Duodenal mucosa (tissue), 2 donors: ENCODE data around the gene ADAMTS8.
"Not testable (repeated sequence)": the region's sequence is repeated elsewhere in the genome, so short reads cannot be mapped to it uniquely, and the experiment has no call there.

Experiments used
- H3K27ac ChIP-seq: one replicate; pipeline ENCODE4 v1.7.0; 2013; ENCODE audit warnings: low read depth, low read length
- H3K27me3 ChIP-seq, 2 donors: one replicate each; pipeline ENCODE4 v1.7.0; 2013; ENCODE audit warnings: low read length in 2 of 2, control low read depth in 1 of 2; ENCODE audit not compliant: insufficient read depth in 2 of 2, control insufficient read depth in 1 of 2
- H3K36me3 ChIP-seq, 2 donors: one replicate each; pipeline ENCODE4 v1.7.0; 2013; ENCODE audit warnings: low read length in 2 of 2, control low read depth in 1 of 2; ENCODE audit not compliant: insufficient read depth in 2 of 2, control insufficient read depth in 1 of 2
- H3K4me1 ChIP-seq, 2 donors: one replicate each; pipeline ENCODE4 v1.7.0; 2013; ENCODE audit warnings: low read length in 2 of 2, control low read depth in 1 of 2; ENCODE audit not compliant: insufficient read depth in 2 of 2, control insufficient read depth in 1 of 2
- H3K4me3 ChIP-seq, 2 donors: one replicate each; pipeline ENCODE4 v1.7.0; 2013; ENCODE audit warnings: low read length in 2 of 2, low read depth in 1 of 2
- H3K9ac ChIP-seq, 2 donors: one replicate each; pipeline ENCODE4 v1.7.0; 2013; ENCODE audit warnings: low read length in 2 of 2, low read depth in 1 of 2
- H3K9me3 ChIP-seq, 2 donors: one replicate each; pipeline ENCODE4 v1.7.0; 2013; ENCODE audit warnings: low read length in 2 of 2, control low read depth in 1 of 2; ENCODE audit not compliant: control insufficient read depth in 1 of 2

ADAMTS8 gene

GRCh38 chr11:130438401-130439159 lies 10.2 kb upstream of the ADAMTS8 start:
- not testable (repeated sequence) for H3K9ac ChIP-seq, H3K27ac ChIP-seq, H3K4me1 ChIP-seq, H3K36me3 ChIP-seq, H3K9me3 ChIP-seq, H3K27me3 ChIP-seq, H3K4me3 ChIP-seq

- Histone ChIP-seq H3K36me3 (no peaks in the 10 kb centered on the region), H3K9ac (no peak overlapping the region), H3K27me3 (no peaks in the 10 kb centered on the region), H3K27ac (no peak overlapping the region), H3K4me1 (no peaks in the 10 kb centered on the region), H3K4me3 (no peak overlapping the region), H3K9me3 (no peaks in the 10 kb centered on the region)
These were observed 9.4 kb upstream of the ADAMTS8 start for GRCh38 chr11:130437848-130438247.

DNA sequence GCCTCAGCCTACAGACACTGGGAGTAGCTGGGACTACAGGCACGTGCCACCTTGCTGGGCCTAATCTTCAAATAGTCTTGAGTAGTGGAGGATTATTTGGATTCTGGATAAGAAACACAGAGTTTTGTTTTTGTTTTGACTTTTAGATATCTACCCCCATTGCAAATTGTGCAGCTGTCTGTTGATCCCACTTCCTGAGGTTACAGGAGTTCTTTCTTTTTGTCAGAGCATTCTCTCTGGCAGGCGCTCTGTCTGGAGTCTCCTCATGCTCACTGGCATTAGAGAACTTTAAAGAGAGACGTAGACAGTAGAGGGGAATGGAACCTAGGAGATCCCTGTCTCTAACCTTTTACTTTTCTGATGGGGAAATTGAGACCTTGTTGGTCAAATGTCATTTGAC lies 7.8 kb upstream of the ADAMTS8 start:
- H3K9me3 ChIP-seq = no peaks in the 10 kb centered on the region
- H3K36me3 ChIP-seq = no peaks in the 10 kb centered on the region
- no peak overlapping the region for H3K4me3 ChIP-seq
- no peak overlapping the region for H3K27ac ChIP-seq
- H3K9ac ChIP-seq = no peak overlapping the region
- no peaks in the 10 kb centered on the region for H3K27me3 ChIP-seq
- H3K4me1 ChIP-seq = no peaks in the 10 kb centered on the region

DNA sequence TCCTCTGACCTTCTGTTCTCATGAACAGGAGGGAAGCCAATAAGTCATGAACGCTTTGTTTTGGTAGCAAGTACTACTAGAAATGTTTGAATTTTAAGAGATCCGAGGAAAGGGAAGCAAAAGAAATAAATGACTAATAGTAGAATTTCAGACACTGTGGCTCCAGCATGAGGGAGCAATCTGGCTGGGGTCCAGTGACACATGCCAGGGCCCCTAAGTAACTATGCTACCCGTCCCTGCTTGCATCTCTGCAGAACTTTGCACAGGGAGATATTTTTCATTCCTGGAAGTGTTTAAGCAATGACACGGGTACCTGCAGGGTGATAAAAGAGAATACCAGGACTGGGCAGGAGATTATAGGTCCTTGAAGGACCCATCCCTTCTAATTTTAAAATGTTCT lies 7.3 kb upstream of the ADAMTS8 start:
- Histone ChIP-seq H3K36me3 (no peaks in the 10 kb centered on the region), H3K4me3 (no peak overlapping the region), H3K9me3 (no peaks in the 10 kb centered on the region), H3K27ac (no peak overlapping the region), H3K9ac (no peak overlapping the region), H3K4me1 (no peaks in the 10 kb centered on the region), H3K27me3 (peaks cover under 1% of the 10 kb centered on the region in 2 donors)

- Histone ChIP-seq H3K9me3 (no peaks in the 10 kb centered on the region), H3K4me1 (no peaks in the 10 kb centered on the region), H3K36me3 (no peaks in the 10 kb centered on the region), H3K27me3 (peaks cover 10% of the 10 kb centered on the region in 2 donors), H3K9ac (peak overlapping the region; percentile 59 to 64), H3K4me3 (peak overlapping the region; percentile 72 to 73), H3K27ac (no peak overlapping the region)
These were observed 6.3 kb upstream of the ADAMTS8 start for GRCh38 chr11:130434521-130435223.

DNA sequence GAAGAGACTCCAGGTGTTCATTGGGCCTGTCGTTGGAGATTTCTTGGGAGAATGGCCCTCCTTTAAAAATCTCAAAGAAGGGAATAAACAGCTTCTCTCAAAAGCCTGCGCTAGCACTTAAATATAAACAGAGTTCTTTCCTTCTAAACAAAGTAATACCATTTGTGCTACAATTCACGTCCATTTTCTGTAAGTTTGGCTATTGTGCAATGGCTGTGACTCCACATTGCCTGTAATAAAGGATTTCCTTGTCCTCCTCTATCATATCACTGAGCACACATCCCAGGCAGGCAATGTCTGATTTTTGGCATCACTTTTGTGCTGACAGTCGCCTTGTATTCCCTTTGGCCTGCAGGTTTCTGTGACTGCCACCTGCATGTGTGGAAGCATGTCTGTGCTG lies 4.9 kb upstream of the ADAMTS8 start:
- no peaks in the 10 kb centered on the region for H3K36me3 ChIP-seq
- no peak overlapping the region for H3K9ac ChIP-seq
- H3K9me3 ChIP-seq = no peaks in the 10 kb centered on the region
- H3K4me1 ChIP-seq = peaks cover 0 to 7% of the 10 kb centered on the region in 2 donors
- peaks cover 21 to 23% of the 10 kb centered on the region in 2 donors for H3K27me3 ChIP-seq
- no peak overlapping the region for H3K27ac ChIP-seq
- no peak overlapping the region for H3K4me3 ChIP-seq

DNA sequence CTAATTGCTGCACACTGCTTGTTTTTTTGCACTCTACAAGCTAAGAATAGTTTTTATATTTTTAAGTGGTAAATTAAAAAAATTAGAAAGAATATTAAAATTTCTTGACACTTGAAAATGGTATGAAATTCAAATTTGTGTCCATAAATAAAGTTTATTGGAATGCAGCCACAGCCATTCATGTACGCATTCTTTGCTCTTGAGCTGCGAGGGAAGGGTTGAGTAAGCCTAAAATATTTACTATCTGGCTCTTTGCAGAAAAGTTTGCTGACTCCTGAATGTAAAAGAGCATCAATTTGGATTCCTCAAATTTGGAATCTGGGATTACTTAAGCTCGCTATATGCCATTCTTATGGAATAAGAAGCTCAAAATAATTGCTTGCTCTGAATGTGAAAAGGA lies 3.4 kb upstream of the ADAMTS8 start:
- Histone ChIP-seq H3K9ac (no peak overlapping the region), H3K27ac (no peak overlapping the region), H3K4me1 (peaks cover 0 to 13% of the 10 kb centered on the region in 2 donors), H3K4me3 (no peak overlapping the region), H3K27me3 (peaks cover 30 to 32% of the 10 kb centered on the region in 2 donors), H3K36me3 (no peaks in the 10 kb centered on the region), H3K9me3 (no peaks in the 10 kb centered on the region)

GRCh38 chr11:130431331-130431773 lies 2.9 kb upstream of the ADAMTS8 start:
- Histone ChIP-seq H3K27me3 (peaks cover 34 to 36% of the 10 kb centered on the region in 2 donors), H3K4me3 (no peak overlapping the region), H3K36me3 (no peaks in the 10 kb centered on the region), H3K9ac (no peak overlapping the region), H3K27ac (no peak overlapping the region), H3K9me3 (no peaks in the 10 kb centered on the region), H3K4me1 (peaks cover 0 to 13% of the 10 kb centered on the region in 2 donors)

GRCh38 chr11:130429983-130430382 lies 1.6 kb upstream of the ADAMTS8 start:
- no peak overlapping the region for H3K27ac ChIP-seq
- peaks cover 0 to 13% of the 10 kb centered on the region in 2 donors for H3K4me1 ChIP-seq
- no peak overlapping the region for H3K9ac ChIP-seq
- H3K36me3 ChIP-seq = no peaks in the 10 kb centered on the region
- H3K4me3 ChIP-seq = no peak overlapping the region
- H3K9me3 ChIP-seq = no peaks in the 10 kb centered on the region
- H3K27me3 ChIP-seq = peaks cover 42 to 43% of the 10 kb centered on the region in 2 donors

- Histone ChIP-seq H3K36me3 (no peaks in the 10 kb centered on the region), H3K27ac (no peak overlapping the region), H3K9me3 (no peaks in the 10 kb centered on the region), H3K9ac (no peak overlapping the region), H3K4me3 (no peak overlapping the region), H3K4me1 (peaks cover 0 to 13% of the 10 kb centered on the region in 2 donors), H3K27me3 (peaks cover 43 to 49% of the 10 kb centered on the region in 2 donors)
These were observed 792 bp upstream of the ADAMTS8 start for GRCh38 chr11:130429120-130429681.
